Left ventricle myocardium inferior (tissue), 1 donor: ENCODE data around the gene TOMT. TPM values are rescaled to one million over a fixed set of nuclear protein-coding genes. Genes with fewer than 3 reads are reported as not detected.
A peak's percentile ranks its signal among the peaks of the same experiment; 100 is the strongest.

ENCODE experiments used
- DNase-seq: peaks from one replicate; pipeline ENCODE4 v3.0.0-alpha.2; 2020
- H3K27ac ChIP-seq: fragments of 200-600 bp; replicated peaks from 2 replicates; pipeline ENCODE4 v1.8.0; 2021
- H3K27me3 ChIP-seq: fragments of 200-600 bp; 2 replicates; pipeline ENCODE4 v1.8.0; 2021; ENCODE audit warnings: low read depth
- H3K36me3 ChIP-seq: fragments of 200-600 bp; 2 replicates; pipeline ENCODE4 v1.8.0; 2021
- H3K4me1 ChIP-seq: fragments of 200-600 bp; 2 replicates; pipeline ENCODE4 v1.8.0; 2021
- H3K4me3 ChIP-seq: fragments of 200-600 bp; 2 replicates; pipeline ENCODE4 v1.8.0; 2021; ENCODE audit warnings: mild to moderate bottlenecking, moderate library complexity
- H3K9me3 ChIP-seq: fragments of 200-600 bp; replicated peaks from 2 replicates; pipeline ENCODE4 v1.8.0; 2021
- CTCF ChIP-seq: fragments of 200-600 bp; IDR thresholded peaks from 2 replicates; pipeline ENCODE4 v1.8.0; 2021; ENCODE audit warnings: antibody characterized with exemption, mild to moderate bottlenecking, borderline replicate concordance
- intact Hi-C: fragments of 100-400 bp; cut with micrococcal nuclease; formaldehyde crosslinking; loops from one replicate; pipeline ENCODE4 v1.11.0; 2022
- total RNA-seq: library from RNA; stranded (reverse); fragmentation: NEBNext Ultra II Directional; extraction: Animal tissue kit (Norgen Biotek cat#: 25700); gene quantifications from one replicate; pipeline ENCODE4 v1.2.1, GENCODE V29; 2021
- donor health status: DM: no; HTN: yes; CAD: no; lungs with severe emphysema.

TOMT gene
- total RNA-seq, 1 donor from 2014 or later: not detected

- H3K27ac ChIP-seq: peak overlapping the region; percentile 29
Measured at GRCh38 chr11:72067676-72068075, 38.0 kb upstream of the TOMT start.

GRCh38 chr11:72069200-72069599 is 36.5 kb upstream of the TOMT start:
- Histone ChIP-seq H3K4me3 (peak overlapping the region; percentile 24), H3K4me1 (peaks cover 55% of the 10 kb centered on the region), H3K27me3 (no peaks in the 10 kb centered on the region)

More at GRCh38 chr11:72067676-72068075, 38.0 kb upstream of the TOMT start:
- no peak for DNase-seq
- Histone ChIP-seq H3K4me1 (peaks cover 55% of the 10 kb centered on the region), H3K9me3 (no peaks in the 10 kb centered on the region), H3K27me3 (no peaks in the 10 kb centered on the region), H3K36me3 (no peaks in the 10 kb centered on the region), H3K4me3 (no peak overlapping the region)
- intact Hi-C loops: no loop called here
- no peak for TF ChIP-seq CTCF

GRCh38 chr11:72069787-72070251 is 35.9 kb upstream of the TOMT start:
- Histone ChIP-seq H3K36me3 (no peaks in the 10 kb centered on the region), H3K4me1 (peaks cover 55% of the 10 kb centered on the region), H3K27ac (peak overlapping the region; percentile 76), H3K9me3 (no peaks in the 10 kb centered on the region), H3K27me3 (no peaks in the 10 kb centered on the region), H3K4me3 (peak overlapping the region; percentile 24)
- DNase-seq: peak; percentile 79
- intact Hi-C loops: no loop called here
- no peak for TF ChIP-seq CTCF

More at GRCh38 chr11:72069200-72069599, 36.5 kb upstream of the TOMT start:
- H3K27ac ChIP-seq: peak overlapping the region; percentile 76
- no peaks in the 10 kb centered on the region for H3K36me3 ChIP-seq
- intact Hi-C loops: no loop called here
- DNase-seq: no peak
- TF ChIP-seq CTCF: no peak
- no peaks in the 10 kb centered on the region for H3K9me3 ChIP-seq

GRCh38 chr11:72070491-72070890 is 35.2 kb upstream of the TOMT start:
- H3K27ac ChIP-seq: peak overlapping the region; percentile 76
- H3K4me3 ChIP-seq: no peak overlapping the region
- H3K27me3 ChIP-seq: no peaks in the 10 kb centered on the region
- TF ChIP-seq CTCF: no peak
- intact Hi-C loops: no loop called here
- no peak for DNase-seq
- H3K4me1 ChIP-seq: peaks cover 55% of the 10 kb centered on the region
- no peaks in the 10 kb centered on the region for H3K9me3 ChIP-seq
- no peaks in the 10 kb centered on the region for H3K36me3 ChIP-seq

GRCh38 chr11:72072348-72072747 is 33.4 kb upstream of the TOMT start:
- peaks cover 44% of the 10 kb centered on the region for H3K4me1 ChIP-seq
- H3K27ac ChIP-seq: no peak overlapping the region
- H3K27me3 ChIP-seq: no peaks in the 10 kb centered on the region
- no peaks in the 10 kb centered on the region for H3K9me3 ChIP-seq
- DNase-seq: no peak
- intact Hi-C loops: no loop called here
- peaks cover 7% of the 10 kb centered on the region for H3K36me3 ChIP-seq
- no peak for TF ChIP-seq CTCF
- no peak overlapping the region for H3K4me3 ChIP-seq
